GM21529 (cell line): ENCODE measurements around the gene TSPAN31.
"Not testable (repeated sequence)": the region's sequence is repeated elsewhere in the genome, so short reads cannot be mapped to it uniquely, and the experiment has no call there.

Experiments used
- ATAC-seq: cut with Tn5 transposase; IDR thresholded peaks from one replicate; pipeline ENCODE4 v1.9.1; 2021; ENCODE audit not compliant: unreplicated experiment

Gene TSPAN31, protein sequence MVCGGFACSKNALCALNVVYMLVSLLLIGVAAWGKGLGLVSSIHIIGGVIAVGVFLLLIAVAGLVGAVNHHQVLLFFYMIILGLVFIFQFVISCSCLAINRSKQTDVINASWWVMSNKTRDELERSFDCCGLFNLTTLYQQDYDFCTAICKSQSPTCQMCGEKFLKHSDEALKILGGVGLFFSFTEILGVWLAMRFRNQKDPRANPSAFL

DNA sequence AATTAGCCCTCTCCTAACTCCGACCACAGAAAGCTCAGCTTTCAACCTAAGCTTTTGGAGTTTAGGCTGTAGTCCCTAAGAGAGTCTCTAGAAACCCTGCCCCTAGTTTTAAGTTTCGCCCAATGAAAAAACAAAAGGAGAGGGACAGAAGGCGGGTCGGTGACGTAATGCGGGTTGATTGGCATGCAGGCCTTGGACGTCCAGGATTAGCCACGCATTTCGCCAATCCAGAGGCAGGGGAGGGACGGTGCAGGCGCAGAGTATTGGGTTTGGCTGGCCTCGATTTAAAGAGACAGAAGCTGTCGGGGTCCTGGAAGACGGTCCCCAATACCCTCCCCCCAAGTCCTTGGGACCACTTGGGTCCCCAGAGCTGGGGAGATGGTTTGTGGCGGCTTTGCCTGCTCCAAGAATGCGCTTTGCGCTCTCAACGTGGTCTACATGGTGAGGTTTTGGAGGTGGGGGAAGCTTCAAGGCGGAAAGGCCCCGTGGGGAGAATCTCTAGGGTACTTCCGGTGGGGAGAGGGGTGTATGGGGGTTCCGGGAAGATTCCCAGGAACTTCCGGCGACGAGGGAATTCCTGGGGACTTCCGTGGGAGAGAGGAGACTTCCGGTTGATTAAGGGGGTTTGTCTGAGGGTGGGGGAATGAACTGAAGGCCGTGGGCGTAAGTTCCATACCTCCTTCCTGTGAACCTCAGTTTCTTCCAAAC is at the start of gene TSPAN31:
Gene TSPAN31 (plus strand): TSS at position 263 of the 708 bp plus-strand sequence. CDS start 116 bp downstream, at position 379.
- peak; percentile 86 for ATAC-seq

DNA sequence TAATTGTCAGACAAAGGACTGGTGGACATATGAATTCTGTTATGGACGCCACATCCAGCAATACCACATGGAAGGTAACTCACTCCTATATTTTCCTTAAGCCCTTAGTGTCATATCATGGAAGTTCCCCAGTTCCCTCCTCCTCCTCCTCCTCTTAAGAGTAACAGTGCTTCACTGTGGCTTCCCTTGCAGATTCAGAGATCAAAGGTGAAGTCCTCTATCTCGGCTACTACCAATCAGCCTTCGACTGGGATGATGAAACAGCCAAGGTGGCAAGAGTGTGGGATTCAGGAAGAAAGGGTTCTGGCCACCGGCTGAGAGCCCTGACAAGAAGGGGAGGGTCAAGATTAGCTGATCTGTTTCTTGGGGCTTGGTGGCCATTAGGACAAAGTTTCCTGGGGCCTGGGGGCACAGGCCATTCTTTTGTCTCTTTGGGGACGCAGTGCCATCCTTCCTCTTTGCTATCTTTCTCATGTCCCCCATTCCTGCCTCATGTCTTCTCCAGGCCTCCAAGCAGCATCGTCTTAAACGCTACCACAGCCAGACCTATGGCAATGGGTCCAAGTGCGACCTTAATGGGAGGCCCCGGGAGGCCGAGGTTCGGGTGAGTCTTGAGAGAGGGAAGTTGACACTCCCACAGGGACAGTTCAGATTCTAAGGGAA is 48.9 kb upstream of the TSPAN31 start:
- ATAC-seq = no peak

DNA sequence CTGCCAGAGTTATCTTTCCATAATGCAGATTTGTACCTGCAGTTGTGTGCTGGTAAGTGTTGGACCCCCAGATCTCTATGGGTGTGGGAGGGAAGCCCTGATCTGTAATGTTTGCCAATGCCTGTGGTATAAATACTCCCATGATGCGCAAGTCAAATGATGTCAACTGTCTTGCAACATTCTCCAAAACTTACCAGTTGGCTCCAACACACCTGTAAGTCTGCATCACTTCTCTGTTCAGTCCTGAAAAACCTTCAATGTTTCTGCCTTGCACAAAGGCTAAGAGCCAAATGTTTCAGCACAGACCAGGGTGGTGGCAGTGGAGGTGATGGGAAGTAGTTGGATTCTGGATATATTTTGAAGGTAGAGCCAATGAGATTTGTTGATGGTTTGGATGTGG is 47.8 kb upstream of the TSPAN31 start:
- no peak for ATAC-seq

DNA sequence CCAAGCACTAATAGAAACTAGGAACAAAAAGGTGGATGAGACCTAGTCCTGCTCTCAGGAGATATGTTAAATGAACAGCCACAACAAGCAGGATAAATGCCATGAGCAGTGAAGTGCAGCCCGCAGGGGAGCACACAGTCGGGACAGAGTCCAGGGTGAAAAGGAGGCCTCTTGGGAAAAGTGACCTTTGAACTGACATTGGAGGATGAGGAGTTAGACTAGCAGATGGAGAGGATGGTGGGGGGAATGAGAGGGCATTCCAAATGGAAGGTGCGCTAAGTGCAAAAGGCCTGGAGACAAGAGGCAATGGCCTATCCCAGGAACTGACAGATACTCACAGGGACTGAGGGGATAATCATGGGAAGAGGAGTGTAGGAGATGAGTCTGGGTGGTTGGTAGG is 46.4 kb upstream of the TSPAN31 start:
- no peak for ATAC-seq

DNA sequence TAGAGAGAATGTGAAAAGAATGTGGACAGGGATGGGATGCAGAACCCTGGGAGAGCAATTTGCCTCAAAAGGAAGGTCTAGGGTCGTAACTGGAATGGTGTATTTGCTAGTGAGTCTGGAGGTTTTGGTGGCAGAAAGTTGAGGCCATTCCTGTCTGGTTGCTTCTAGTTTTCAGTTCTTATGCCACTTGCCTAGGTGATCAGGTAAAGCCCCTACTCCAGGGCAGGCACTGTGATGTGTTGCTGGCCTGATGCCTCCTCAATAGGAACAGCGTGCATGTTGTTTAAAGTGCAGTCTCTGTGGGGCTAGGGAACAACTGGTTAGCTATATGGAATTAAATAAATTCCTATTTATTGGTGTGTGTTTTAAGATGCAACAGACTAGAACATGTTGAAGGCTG is 44.5 kb upstream of the TSPAN31 start:
- ATAC-seq = no peak

DNA sequence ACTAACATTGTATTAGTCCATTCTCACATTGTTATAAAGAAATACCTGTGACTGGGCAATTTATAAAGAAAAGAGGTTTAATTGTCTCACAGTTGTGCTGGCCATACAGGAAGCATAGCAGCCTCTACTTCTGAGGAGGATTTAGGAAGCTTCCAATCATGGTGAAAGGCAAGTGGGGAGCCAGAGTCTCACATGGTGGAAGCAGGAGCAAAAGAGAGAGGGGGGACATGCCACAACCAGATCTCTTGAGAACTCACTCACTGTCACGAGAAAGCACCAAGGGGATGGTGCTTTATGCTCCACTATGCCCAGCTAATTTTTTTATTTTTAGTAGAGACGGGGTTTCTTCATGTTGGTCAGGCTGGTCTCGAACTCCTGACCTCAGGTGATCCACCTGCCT is 37.6 kb upstream of the TSPAN31 start:
- ATAC-seq = no peak

DNA sequence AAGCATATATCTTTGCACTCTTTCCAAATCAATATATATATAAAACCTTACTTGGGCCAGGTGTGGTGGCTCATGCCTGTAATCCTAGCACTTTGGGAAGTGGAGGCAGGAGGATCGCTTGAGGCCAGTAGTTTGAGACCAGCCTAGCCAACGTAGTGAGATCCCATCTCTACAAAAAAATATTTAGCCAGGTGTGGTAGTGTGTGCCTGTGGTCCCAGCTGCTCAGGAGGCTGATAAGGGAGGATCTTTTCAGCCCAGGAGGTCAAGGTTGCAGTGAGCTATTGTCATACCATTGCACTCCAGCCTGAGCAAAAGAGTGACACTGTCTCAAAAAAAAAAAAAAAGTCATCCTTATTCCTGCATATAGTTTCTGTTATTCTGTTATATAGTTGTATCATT is 36.5 kb upstream of the TSPAN31 start:
- no peak for ATAC-seq

DNA sequence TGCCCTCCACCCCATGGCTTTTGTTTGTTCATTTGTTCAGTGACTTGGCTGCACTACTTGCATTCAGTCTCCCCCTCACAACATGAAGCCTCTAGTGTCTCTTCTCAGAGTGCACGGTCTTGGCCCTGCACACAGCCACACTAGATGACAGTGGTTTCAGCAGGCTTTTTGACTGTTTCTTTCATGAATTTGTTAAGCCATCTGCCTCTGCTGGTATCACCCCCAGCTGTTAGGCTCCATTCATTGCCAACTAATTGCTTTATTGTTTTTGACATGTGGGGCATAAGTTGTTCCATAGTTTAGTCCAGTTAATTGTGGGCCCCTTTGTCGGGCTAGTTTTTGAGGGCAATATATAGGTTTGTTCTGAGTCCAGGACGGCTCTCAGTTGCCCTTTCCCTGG is 32.1 kb upstream of the TSPAN31 start:
- no peak for ATAC-seq

DNA sequence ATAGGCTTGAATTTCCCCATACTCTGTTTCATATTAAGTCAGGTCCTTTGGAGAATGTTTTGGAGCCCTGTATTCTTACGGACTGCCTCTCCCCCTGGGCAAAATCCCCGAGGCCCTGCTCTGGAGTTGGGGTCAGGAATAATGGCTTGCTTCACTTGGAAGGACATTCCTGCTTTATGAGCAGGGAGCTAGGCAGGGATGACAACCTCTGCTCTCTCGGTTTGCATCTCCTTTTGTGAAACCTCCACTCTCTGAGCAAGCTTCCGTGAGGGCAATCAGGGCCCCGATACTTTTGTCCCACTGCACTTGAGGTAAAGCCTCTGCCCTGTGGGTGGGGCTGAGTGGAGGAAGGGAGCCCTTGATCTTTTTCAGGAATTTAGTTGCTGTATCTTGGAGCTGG is 31.6 kb upstream of the TSPAN31 start:
- ATAC-seq = no peak

DNA sequence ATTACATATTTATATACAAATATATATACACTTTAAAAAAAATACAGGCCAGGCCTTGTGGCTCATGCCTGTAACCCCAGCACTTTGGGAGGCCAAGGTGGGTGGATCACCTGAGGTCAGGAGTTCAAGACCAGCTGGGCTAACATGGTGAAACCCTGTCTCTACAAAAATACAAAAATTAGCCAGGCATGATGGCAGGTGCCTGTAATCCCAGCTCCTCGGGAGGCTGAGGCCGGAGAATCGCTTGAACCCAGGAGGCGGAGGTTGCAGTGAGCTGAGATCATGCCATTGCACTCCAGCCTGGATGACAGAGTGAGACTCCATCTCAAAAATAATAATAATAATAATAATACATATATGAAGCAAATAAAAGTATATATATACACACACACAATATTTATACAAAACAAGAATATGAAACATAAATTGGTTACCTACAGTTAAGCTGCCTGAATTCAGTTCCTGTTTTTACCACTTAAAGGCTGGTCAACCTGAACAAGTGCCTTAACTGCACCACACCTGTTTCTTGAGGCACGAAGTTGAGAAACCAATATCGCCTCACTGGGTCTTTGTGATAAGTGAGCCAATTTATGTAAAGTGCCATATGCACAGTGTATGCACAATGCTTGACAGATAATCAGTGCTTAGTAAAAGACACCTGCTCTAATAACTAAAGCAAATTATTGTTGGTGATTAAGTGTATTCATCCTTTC is 29.6 kb upstream of the TSPAN31 start:
- ATAC-seq = not testable (repeated sequence)

DNA sequence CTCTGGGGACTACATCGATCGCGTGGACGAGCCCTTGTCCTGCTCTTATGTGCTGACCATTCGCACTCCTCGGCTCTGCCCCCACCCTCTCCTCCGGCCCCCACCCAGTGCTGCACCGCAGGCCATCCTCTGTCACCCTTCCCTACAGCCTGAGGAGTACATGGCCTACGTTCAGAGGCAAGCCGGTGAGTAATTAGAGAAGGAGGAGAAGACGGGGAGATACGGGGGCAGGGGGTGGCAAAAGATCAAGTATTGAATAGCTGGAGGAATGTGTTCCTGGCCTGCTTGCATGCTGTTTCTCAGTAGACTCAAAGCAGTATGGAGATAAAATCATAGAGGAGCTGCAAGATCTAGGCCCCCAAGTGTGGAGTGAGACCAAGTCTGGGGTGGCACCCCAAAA is 29.1 kb upstream of the TSPAN31 start:
- no peak for ATAC-seq

DNA sequence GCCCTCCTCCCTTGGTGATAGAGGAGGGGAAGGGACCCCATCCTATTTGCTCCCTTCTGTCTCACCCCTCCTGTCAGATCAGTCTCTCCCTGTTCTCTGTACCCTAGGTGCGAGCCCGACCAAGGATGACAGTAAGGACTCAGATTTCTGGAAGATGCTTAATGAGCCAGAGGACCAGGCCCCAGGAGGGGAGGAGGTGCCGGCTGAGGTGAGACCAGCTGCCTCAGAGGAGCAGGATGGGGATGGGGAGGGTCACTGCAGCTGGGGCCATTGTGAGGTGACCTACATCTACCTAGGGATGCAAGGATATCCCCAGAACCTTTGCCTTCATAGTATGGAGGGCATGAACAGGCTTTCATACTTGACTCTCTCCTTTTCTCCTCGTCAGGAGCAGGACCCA is 28.5 kb upstream of the TSPAN31 start:
- ATAC-seq = no peak

DNA sequence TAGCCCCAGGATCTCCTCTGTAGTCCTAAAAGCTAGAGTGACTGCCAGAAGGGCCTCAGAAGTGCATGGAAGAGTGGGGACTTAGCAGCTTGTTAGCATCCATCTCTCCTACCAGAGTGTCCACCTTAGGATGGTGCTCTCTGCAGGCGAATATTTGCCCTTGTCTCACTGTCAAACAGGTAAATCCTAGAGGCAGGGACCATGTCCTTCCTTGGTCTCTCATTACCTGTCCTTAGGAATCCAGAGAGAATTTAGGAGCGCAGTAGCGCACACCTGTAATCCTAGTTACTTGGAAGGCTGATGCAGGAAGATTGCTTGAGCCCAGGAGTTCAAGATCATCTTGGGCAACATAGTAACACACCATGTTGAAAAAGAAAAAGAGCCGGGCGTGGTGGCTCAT is 27.7 kb upstream of the TSPAN31 start:
- no peak for ATAC-seq

DNA sequence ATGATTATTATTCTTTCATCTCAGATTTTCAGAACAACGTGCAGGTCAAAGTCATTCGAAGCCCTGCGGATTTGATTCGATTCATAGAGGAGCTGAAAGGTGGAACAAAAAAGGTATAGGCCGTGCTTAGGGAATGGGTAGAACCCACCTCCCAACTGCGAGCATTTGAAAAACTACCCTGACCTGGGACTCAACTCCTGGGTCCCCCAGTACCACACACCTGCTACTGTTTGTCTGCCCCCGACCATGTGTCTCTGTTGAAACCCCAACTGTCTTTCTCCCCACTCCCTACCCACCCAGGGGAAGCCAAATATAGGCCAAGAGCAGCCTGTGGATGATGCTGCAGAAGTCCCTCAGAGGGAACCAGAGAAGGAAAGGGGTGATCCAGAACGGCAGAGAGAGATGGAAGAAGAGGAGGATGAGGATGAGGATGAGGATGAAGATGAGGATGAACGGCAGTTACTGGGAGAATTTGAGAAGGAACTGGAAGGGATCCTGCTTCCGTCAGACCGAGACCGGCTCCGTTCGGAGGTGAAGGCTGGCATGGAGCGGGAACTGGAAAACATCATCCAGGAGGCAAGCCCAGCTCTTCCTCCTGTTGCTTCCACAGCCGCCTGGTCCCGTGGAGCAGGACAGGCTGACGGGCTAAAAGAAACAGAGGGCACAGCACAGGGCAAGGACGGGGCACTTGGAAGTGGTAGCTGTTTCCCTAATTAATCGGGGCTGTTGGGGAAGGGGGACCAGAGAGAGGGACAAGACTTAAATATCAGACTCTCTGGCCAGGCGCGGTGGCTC is 26.8 kb upstream of the TSPAN31 start:
- no peak for ATAC-seq

DNA sequence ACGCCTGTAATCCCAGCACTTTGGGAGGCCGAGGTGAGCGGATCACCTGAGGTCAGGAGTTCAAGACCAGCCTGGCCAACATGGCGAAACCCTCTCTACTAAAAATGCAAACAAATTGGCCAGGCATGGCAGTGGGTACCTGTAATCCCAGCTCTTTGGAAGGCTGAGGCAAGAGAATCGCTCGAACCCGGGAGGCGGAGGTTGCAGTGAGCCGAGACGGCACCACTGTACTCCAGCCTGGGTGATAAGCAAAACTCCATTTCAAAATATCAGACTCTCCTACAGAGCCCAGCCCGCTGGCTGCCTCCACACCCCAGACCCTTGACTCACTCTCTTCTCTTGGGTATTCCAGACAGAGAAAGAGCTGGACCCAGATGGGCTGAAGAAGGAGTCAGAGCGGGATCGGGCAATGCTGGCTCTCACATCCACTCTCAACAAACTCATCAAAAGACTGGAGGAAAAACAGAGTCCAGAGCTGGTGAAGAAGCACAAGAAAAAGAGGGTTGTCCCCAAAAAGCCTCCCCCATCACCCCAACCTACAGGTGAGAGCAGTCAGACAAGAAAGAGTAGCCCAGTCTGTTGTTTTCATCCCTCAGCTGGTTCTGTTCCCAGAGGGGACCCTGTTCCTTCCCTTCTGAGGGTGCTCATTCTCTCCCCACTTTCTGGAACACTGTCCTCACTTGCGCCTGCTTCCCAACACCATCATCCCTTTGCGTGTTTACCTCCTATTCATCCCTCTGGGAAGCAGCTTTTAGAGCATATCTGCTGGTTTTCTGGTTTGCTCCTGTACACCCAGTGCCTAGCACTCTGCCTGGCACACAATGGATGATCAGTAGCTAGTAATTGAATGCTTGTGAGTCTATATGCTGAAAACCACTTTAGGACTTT is 26.0 kb upstream of the TSPAN31 start:
- ATAC-seq = no peak

DNA sequence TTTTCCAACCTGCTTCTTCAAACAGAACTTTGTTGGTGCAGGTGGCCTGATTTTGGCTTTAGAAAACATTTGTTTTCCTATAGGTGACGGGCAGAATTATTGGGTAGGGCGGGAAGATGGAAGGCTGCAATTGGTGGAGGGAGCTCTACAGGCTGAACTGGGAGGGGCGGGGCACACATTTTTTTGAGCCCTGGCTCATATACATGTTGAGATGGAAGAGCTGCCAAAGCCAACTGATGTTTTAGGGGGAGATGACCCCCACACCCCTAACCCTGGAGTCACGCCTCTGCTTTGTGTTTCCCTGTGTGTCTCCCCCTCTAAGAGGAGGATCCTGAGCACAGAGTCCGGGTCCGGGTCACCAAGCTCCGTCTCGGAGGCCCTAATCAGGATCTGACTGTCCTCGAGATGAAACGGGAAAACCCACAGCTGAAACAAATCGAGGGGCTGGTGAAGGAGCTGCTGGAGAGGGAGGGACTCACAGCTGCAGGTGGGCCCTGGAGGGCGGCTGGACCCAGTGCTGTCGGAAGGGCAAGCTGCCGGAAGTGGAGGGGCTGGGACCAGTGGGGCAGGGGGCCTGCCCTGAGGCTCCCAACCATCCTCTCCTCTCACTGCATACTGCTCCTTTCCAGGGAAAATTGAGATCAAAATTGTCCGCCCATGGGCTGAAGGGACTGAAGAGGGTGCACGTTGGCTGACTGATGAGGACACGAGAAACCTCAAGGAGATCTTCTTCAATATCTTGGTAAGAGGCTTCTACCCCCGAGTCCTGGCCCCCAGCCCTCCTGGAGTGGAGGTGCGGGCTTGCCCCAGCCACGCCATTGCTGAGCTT is 24.8 kb upstream of the TSPAN31 start:
- no peak for ATAC-seq

DNA sequence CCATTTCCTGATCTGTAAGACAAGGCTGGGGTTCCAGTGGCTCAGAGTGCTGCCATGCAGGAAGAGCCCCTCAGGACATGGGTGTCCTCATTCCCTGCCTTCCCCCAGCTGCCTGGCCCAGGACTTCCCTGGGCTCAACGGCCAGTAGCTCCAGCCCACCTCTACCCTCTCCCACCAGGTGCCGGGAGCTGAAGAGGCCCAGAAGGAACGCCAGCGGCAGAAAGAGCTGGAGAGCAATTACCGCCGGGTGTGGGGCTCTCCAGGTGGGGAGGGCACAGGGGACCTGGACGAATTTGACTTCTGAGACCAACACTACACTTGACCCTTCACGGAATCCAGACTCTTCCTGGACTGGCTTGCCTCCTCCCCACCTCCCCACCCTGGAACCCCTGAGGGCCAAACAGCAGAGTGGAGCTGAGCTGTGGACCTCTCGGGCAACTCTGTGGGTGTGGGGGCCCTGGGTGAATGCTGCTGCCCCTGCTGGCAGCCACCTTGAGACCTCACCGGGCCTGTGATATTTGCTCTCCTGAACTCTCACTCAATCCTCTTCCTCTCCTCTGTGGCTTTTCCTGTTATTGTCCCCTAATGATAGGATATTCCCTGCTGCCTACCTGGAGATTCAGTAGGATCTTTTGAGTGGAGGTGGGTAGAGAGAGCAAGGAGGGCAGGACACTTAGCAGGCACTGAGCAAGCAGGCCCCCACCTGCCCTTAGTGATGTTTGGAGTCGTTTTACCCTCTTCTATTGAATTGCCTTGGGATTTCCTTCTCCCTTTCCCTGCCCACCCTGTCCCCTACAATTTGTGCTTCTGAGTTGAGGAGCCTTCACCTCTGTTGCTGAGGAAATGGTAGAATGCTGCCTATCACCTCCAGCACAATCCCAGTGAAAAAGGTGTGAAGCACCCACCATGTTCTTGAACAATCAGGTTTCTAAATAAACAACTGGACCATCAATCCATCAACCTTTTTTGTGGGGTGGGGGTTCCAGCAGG is 23.9 kb upstream of the TSPAN31 start:
- no peak for ATAC-seq
